Esophagus squamous epithelium (tissue), 4 donors: Measurements from ENCODE around the gene TMEM132E.

ENCODE experiments used
- CTCF ChIP-seq, 6 experiments: fragments of 450-650 bp in 4 of 6; fragments of 200-600 bp in 2 of 6; sonication (generic) in 2 of 6; IDR thresholded peaks; one replicate each; pipeline ENCODE4 v1.5.1; 2016 to 2019; ENCODE audit warnings: antibody characterized with exemption in 6 of 6, mild to moderate bottlenecking in 4 of 6, moderate library complexity in 4 of 6
- POLR2A ChIP-seq, 4 donors: fragments of 450-650 bp; IDR thresholded peaks; one replicate each; pipeline ENCODE4 v1.6.1; 2017; ENCODE audit warnings: antibody characterized with exemption in 4 of 4, mild to moderate bottlenecking in 4 of 4, moderate library complexity in 3 of 4

GRCh38 chr17:34613064-34614019 lies 34.0 kb downstream of the TMEM132E start:
- no peak for TF ChIP-seq CTCF (IDR thresholded peaks at IDR 0.05)
- no peak for TF ChIP-seq POLR2A (IDR thresholded peaks at IDR 0.05)
